Common myeloid progenitor, CD34-positive (primary cell): ENCODE results near the gene CARF.
"Not testable (repeated sequence)": the region's sequence is repeated elsewhere in the genome, so short reads cannot be mapped to it uniquely, and the experiment has no call there.

Source experiments
- CTCF ChIA-PET: fragments of 350-600 bp; sonication (Branson Sonifier 250); formaldehyde crosslinking; loops from one replicate; lab custom pipeline; 2021; ENCODE audit warnings: antibody characterized with exemption; lab: Charles Lee
- POLR2A ChIA-PET: fragments of 350-600 bp; sonication (Branson Sonifier 250); formaldehyde crosslinking; loops from one replicate; lab custom pipeline; 2021; ENCODE audit warnings: antibody characterized with exemption; lab: Charles Lee
- DNase-seq, 3 donors: peaks; one replicate each; pipeline versions ENCODE4 v3.0.0 to v3.0.0-alpha.2; 2013
- H3K27ac ChIP-seq, 2 experiments: 1 replicate in 1 of 2; 2 replicates in 1 of 2; pipeline ENCODE4 v1.7.0; 2013; ENCODE audit warnings: inconsistent platforms in 2 of 2, low read length in 2 of 2, mild to moderate bottlenecking in 2 of 2, low read depth in 1 of 2, moderate library complexity in 1 of 2; ENCODE audit not compliant: severe bottlenecking in 2 of 2, insufficient read depth in 1 of 2, poor library complexity in 1 of 2
- H3K27me3 ChIP-seq, 5 experiments: replicated peaks in 2 of 5; 1 replicate in 3 of 5; 2 replicates in 2 of 5; pipeline versions ENCODE4 v1.6.1 to v1.7.0; 2013; ENCODE audit warnings: low read length in 4 of 5, mild to moderate bottlenecking in 2 of 5, moderate library complexity in 2 of 5, inconsistent platforms in 1 of 5; ENCODE audit not compliant: insufficient read depth in 5 of 5, control insufficient read depth in 4 of 5
- H3K36me3 ChIP-seq, 4 experiments: 1 replicate in 2 of 4; 2 replicates in 2 of 4; pipeline versions ENCODE4 v1.6.1 to v1.7.0; 2013; ENCODE audit warnings: low read length in 3 of 4, control low read depth in 1 of 4, mild to moderate bottlenecking in 1 of 4; ENCODE audit not compliant: control insufficient read depth in 4 of 4, insufficient read depth in 4 of 4
- H3K4me1 ChIP-seq, 4 experiments: 1 replicate in 3 of 4; 2 replicates in 1 of 4; pipeline versions ENCODE4 v1.6.1 to v1.7.1; 2013; ENCODE audit warnings: low read length in 3 of 4, mild to moderate bottlenecking in 3 of 4, control low read depth in 1 of 4, inconsistent platforms in 1 of 4, moderate library complexity in 1 of 4; ENCODE audit not compliant: control insufficient read depth in 4 of 4, insufficient read depth in 4 of 4; ENCODE audit errors: control extremely low read depth in 1 of 4
- H3K4me3 ChIP-seq, 7 experiments: 1 replicate in 4 of 7; 2 replicates in 3 of 7; pipeline versions ENCODE4 v1.5.1 to v1.7.0; 2013; ENCODE audit warnings: mild to moderate bottlenecking in 7 of 7, low read length in 6 of 7, moderate library complexity in 6 of 7, inconsistent platforms in 2 of 7, low read depth in 2 of 7, control low read depth in 1 of 7; ENCODE audit not compliant: insufficient read depth in 4 of 7, control insufficient read depth in 1 of 7; ENCODE audit errors: extremely low read depth in 1 of 7
- H3K9me3 ChIP-seq, 5 experiments: 1 replicate in 4 of 5; 2 replicates in 1 of 5; pipeline versions ENCODE4 v1.6.1 to v1.7.1; 2013; ENCODE audit warnings: low read length in 4 of 5, mild to moderate bottlenecking in 2 of 5, inconsistent platforms in 1 of 5, low read depth in 1 of 5, moderate library complexity in 1 of 5; ENCODE audit not compliant: control insufficient read depth in 4 of 5, insufficient read depth in 2 of 5; ENCODE audit errors: control extremely low read depth in 1 of 5
- WGBS: methylation state at CpG from one replicate; pipeline ENCODE4 v1.1.5; 2013; ENCODE audit not compliant: insufficient coverage; 5-methylcytosine and 5-hydroxymethylcytosine counted together

Gene CARF

GRCh38 chr2:202883987-202884675 is 27.9 kb upstream of the CARF start:
- H3K27ac ChIP-seq: no peak overlapping the region
- no peaks in the 10 kb centered on the region for H3K4me1 ChIP-seq
- H3K9me3 ChIP-seq: no peaks in the 10 kb centered on the region
- H3K27me3 ChIP-seq: no peaks in the 10 kb centered on the region
- no peak overlapping the region for H3K4me3 ChIP-seq
- ChIA-PET POLR2A (no interaction called here), CTCF (no interaction called here)
- peaks cover 10 to 66% (median 33%) of the 10 kb centered on the region in 4 experiments for H3K36me3 ChIP-seq
- peak in 2 of 3 donors; percentile 6 to 13 for DNase-seq
- WGBS: 100% methylated on average over 3 of the region's 5 CpGs

GRCh38 chr2:202885190-202885589 is 26.9 kb upstream of the CARF start:
- no peak for DNase-seq
- no peaks in the 10 kb centered on the region for H3K27me3 ChIP-seq
- peaks cover 13 to 70% (median 38%) of the 10 kb centered on the region in 4 experiments for H3K36me3 ChIP-seq
- 100% methylated on average over 5 of the region's 7 CpGs for WGBS
- no peaks in the 10 kb centered on the region for H3K4me1 ChIP-seq
- POLR2A ChIA-PET: interaction anchor here (0.5 kb wide), 1 partner anchor 118 kb away, joined by 3 read pairs; no protein-coding TSS in a partner anchor
- H3K27ac ChIP-seq: no peak overlapping the region
- no peaks in the 10 kb centered on the region for H3K9me3 ChIP-seq
- no peak overlapping the region for H3K4me3 ChIP-seq
- CTCF ChIA-PET: no interaction called here

DNA sequence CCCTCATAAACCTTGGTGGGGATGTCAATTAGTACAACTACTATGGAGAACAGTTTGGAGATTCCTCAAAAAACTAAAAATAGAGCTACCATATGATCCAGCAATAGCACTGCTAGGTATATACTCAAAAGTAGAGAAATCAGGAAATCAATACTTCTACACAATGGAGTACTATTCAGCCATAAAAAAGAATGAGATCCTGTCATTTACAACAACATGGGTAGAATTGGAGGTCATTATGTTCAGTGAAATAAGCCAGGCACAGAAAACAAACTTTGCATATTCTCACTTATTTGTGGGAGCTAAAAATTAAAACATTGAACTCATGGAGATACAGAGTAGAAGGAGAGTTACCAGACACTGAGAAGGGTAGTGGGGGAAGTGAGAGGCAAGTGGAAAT is 6.6 kb upstream of the CARF start:
- peaks cover 0 to 19% (median 13%) of the 10 kb centered on the region in 4 experiments for H3K36me3 ChIP-seq
- H3K4me3 ChIP-seq, H3K9me3 ChIP-seq, POLR2A ChIA-PET, DNase-seq, H3K27me3 ChIP-seq, H3K27ac ChIP-seq: not testable (repeated sequence)
- CTCF ChIA-PET: interaction anchor here (1.5 kb wide), 1 partner anchor 35 kb away, joined by 4 read pairs; no protein-coding TSS in a partner anchor
- peaks cover 0 to 15% (median 6%) of the 10 kb centered on the region in 4 experiments for H3K4me1 ChIP-seq

DNA sequence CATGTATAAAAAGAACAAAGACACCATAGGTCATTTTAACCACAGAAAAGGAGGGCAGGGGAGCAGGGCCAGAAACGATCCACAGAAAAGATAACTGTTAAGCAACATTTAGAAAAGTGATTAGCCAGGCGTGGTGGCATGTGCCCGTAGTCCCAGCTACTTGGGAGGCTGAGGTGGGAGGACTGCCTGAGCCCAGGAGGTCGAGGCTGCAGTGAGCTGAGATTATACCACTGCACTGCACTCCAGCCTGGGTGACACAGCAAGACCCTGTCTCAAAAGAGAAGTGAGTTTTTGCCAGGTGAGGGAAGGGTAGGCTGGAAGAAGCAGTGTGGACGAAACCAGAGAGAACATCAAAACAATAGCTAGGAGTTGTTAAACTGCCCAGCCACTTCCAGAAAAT is 3.9 kb upstream of the CARF start:
- peak overlapping the region in 1 of 2 experiments; percentile 1 for H3K27ac ChIP-seq
- peaks cover 0 to 13% (median 10%) of the 10 kb centered on the region in 4 experiments for H3K36me3 ChIP-seq
- DNase-seq: no peak
- H3K27me3 ChIP-seq: no peaks in the 10 kb centered on the region
- POLR2A ChIA-PET: no interaction called here
- H3K4me3 ChIP-seq: no peak overlapping the region
- CTCF ChIA-PET: no interaction called here
- H3K4me1 ChIP-seq: peaks cover 7 to 23% (median 15%) of the 10 kb centered on the region in 4 experiments
- peaks cover 0 to 2% (median 0%) of the 10 kb centered on the region in 5 experiments for H3K9me3 ChIP-seq
- 86% methylated on average over 4 of the region's 5 CpGs for WGBS

GRCh38 chr2:202909394-202910192 is 2.5 kb upstream of the CARF start:
- Histone ChIP-seq H3K9me3 (peaks cover 0 to 2% (median 0%) of the 10 kb centered on the region in 5 experiments), H3K4me1 (peaks cover 7 to 23% (median 16%) of the 10 kb centered on the region in 4 experiments), H3K27ac (no peak overlapping the region), H3K27me3 (no peaks in the 10 kb centered on the region), H3K36me3 (peaks cover 0 to 13% (median 10%) of the 10 kb centered on the region in 4 experiments), H3K4me3 (peak overlapping the region in 2 of 7 experiments; percentile 88 to 94)
- CTCF ChIA-PET: interaction anchor here (0.8 kb wide), 1 partner anchor 12 kb away, joined by 3 read pairs; no protein-coding TSS in a partner anchor
- POLR2A ChIA-PET: no interaction called here
- DNase-seq: peak in 1 of 3 donors; percentile 2
- WGBS: 96% methylated on average over 4 of the region's 6 CpGs

- POLR2A ChIA-PET: interaction anchor here (1.2 kb wide), 1 partner anchor 14 kb away, joined by 4 read pairs; no protein-coding TSS in a partner anchor
- H3K9me3 ChIP-seq, H3K27me3 ChIP-seq, DNase-seq, H3K27ac ChIP-seq: not testable (repeated sequence)
- peak overlapping the region in 5 of 7 experiments; percentile 88 to 100 (median 94) for H3K4me3 ChIP-seq
- CTCF ChIA-PET: interaction anchor here (0.7 to 1.5 kb wide), 2 partner anchors 8 to 19 kb away, joined by 3 read pairs; no protein-coding TSS in a partner anchor
- WGBS: 100% methylated on average over 4 of the region's 5 CpGs
- H3K4me1 ChIP-seq: peaks cover 7 to 23% (median 16%) of the 10 kb centered on the region in 4 experiments
- H3K36me3 ChIP-seq: peaks cover 0 to 12% (median 8%) of the 10 kb centered on the region in 4 experiments
Measured at GRCh38 chr2:202910250-202910649, 1.8 kb upstream of the CARF start.
